Nucleus accumbens (tissue), 56 donors: ENCODE results near the gene RAB8A.

Experiments used
- DNase-seq, 56 donors: peaks; one replicate each; lab custom pipeline; 2025; lab: John Stamatoyannopoulos, UW

The RAB8A gene

GRCh38 chr19:16111160-16111908, at the start of gene RAB8A:
Gene RAB8A (plus strand): TSS chr19:16111889. CDS start chr19:16111902, 13 bp downstream.
- DNase-seq = peak; percentile 89 to 100 (median 99)

- no peak for DNase-seq
Measured at GRCh38 chr19:16061943-16062342, 49.7 kb upstream of the RAB8A start.

DNA sequence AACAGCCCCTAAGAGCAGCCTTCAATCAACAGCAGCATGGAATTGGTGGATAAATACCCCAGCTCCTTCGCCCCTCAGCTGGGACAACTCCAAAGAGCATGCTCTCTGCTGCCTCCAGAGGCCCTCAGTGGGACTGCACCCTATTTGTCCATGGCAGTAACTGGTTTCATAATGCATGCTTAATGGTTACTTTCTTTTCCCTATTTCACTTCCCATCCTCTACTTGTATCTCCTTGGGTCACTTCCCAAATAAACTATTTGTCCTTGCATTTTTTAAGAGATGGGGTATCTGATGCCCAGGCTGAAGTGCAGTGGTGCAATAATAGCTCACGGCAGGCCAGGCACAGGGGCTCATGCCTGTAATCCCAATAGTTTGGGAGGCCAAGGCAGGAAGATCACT, 48.9 kb upstream of the RAB8A start:
- peak in 8 of 56 donors; percentile 1 to 41 (median 9) for DNase-seq

DNA sequence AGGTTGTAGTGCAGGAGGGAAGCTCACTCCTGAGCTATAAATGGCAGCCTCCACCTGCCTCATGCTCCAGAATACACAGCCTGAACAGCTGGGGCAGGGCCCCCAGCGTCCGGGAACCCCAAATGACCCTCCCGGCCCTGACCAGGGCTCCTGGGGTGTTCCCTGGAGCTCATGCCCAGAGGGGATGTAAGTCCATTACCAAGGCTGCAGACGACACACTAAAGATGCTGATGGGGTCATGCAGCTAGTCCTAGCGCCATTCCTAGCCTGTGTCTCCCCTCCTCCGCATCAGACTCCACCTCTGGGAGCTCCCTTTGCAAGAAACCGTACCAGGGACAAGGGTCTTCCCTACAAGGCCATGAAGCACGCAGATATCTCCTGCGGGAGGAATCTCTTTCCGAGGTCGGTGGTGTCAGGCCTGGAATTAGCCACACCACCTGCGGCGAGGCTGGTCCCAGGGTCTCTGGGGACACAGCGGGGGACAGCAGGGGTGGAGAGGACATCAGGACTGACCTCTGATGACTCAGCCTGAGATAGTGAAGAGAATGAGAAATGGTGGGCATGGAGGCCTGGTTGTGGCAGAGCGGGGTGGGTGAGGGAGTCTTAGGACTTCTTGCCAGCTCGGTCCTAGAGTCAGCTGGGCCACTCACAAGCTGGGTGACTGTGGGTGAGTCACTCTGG, 47.3 kb upstream of the RAB8A start:
- DNase-seq = no peak

DNA sequence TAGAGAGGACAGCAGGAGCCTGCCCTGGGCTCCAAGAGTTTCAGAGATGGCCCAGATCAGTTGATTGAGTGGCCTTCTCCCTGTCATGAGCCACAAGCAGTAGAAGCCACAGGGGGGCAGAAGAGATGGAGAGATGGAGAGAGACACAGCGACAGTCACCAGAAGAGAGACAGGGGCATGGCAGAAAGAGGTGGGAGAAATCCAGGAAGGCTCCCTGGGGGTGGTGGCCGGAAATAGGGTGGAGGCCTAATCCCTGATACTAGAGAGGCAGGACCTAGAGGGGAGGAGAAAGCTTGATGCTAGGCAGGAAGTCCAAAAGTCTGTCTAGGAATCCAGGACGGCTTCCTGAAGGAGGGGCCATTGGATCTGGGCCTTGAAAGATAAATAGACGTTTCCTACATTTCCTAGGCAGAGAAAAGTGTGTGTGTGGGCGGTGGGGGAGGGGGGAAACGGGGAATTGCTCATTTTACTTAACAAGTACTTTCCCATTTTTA, 45.0 kb upstream of the RAB8A start:
- DNase-seq = no peak

DNA sequence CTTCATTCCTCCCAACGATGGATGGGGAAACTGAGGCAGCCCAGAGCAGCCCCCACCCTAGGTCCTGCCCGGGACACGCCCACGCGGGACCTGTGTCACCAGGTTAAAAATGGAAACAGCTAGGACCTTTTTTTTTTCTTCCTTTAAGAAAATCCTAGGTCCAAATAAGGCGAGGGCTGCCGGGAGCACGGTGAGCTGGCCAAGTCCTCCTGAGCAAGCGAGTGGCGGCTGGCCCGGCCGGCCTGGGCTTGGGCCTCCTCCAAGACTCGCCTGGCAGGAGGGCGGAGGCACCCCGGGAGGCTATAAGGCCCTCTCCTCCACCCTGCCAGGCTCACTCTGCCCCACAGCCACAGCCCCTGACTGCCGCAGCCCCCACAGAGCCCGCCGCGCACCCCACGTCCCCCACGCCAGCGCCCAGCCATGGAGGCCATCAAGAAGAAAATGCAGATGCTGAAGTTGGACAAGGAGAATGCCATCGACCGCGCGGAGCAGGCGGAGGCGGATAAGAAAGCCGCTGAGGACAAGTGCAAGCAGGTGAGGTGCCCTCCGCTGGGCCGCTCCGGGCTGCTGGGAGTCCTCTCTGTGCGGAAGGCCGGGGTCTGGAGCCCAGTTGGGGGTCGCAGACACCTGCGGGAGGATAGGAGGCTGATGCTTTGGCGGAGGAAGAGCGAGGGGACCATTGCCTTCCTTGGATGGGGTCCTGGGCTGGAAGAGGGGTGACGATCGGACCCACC, 44.3 kb upstream of the RAB8A start:
- DNase-seq = peak in 28 of 56 donors; percentile 5 to 72 (median 32)

GRCh38 chr19:16068696-16069259, 42.9 kb upstream of the RAB8A start:
- DNase-seq = no peak

- DNase-seq = no peak
Measured at GRCh38 chr19:16069813-16070365, 41.8 kb upstream of the RAB8A start.

DNA sequence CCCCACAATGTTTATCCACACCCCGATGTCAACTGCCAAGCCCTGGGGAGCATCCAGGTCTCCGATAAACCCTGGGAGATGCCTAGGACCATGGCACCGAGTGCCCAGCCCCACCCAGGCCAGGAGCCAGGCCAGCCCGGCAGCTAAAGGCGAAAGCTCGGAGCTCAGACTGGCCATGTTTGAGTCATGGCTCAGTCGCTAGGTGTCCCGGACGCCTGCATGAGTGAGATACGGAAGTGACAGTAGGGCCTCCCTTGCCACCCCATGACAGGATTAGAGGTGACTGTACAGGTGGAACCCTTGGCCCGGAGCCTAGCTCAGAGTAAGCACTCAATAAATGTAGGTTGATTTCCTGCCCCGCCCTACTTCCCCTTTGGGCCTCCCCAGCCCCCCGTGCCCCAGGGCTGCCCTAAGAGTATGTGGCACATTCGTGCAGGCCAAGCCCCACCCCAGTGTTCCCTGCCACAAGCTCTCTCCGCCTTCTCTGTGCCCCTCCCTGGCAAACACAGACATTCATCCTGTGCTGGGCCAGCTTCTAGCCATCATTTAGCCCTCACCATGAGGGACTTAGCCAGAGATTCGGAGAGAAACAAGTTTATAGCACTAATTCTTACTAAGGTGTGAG, 41.2 kb upstream of the RAB8A start:
- no peak for DNase-seq

DNA sequence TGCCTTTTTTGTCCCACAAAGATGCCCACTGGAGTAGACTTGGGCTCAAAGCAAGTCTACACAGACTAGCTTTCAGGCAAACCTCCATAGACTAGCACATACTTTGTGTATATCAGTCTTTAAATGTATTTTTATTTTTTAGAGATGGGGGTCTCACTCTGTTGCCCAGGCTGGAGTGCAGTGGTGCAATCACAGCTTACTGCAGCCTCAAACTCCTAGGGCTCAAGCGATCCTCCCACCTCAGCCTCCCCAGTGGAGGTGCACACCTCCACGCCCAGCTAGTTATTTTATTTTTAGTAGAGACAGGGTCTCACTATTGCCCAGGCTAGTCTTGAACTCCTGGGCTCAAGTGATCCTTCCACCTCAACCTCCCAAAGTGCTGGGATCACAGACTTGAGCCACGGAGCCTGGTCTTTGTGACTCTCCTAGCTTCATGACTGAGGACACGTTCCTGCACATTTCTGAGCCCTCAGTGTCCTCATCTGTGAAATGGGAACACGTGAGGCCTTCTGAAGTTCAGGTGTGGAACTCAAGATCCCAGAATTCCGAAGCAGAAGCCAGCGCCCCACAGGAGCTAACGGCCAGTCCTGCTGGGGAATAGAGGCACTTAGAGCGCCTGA, 40.5 kb upstream of the RAB8A start:
- DNase-seq = no peak

DNA sequence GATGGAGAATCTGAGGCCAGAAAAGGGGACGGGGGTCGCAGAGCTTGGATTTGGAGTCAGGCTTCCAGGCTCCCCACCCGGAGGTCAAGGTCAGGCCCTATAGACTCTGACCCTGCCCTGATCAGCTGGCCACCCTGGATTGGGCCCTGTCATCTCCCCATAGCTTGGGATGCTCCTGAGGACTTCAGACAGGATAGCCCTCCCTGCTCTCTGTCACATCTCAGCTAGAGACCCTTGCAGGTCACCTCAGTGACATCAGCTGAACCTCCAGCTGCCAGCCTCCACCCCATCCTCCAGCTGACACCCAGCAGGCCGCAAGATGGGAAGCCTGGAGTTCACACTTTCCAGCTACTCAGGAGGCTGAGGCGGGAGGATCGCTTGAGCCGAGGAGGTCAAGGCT, 38.2 kb upstream of the RAB8A start:
- no peak for DNase-seq

GRCh38 chr19:16073988-16074387, 37.7 kb upstream of the RAB8A start:
- DNase-seq = peak in 2 of 56 donors; percentile 5 to 6

GRCh38 chr19:16074488-16075365, 37.0 kb upstream of the RAB8A start:
- no peak for DNase-seq

GRCh38 chr19:16075430-16076153, 36.1 kb upstream of the RAB8A start:
- DNase-seq = peak in 1 of 56 donors; percentile 40

DNA sequence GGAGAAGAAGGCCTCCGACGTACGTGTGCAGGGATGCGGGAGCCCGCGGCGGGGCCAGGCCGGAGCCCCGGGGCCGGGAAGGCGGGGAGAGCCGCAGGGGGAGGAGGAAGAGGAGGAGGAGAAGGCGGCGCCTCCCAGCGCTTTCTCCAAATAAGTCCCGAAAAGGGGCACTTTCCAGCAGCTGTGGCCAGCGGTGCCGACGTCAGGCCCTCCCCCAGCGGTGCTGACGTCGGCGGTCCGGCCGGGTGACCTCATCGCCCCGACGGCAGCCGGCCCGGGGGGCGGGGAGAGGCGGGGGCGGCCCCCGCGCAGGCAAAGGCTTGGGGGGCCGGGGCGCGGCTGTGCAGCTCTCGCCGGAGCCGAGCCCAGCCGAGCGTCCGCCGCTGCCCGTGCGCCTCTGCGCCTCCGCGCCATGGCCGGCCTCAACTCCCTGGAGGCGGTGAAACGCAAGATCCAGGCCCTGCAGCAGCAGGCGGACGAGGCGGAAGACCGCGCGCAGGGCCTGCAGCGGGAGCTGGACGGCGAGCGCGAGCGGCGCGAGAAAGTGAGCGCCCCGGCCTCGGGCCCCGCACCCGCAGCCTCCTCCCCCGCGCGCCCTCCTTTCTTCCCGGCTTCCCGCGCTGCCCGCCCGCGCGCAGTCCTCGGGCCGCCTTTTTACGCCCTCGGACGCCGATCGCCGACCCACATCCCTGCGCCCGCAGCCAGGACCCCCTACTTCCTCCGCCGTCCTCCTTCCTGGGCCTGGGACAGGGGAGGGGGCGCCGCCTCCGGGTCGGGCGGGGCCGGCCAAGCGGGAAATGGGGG, 35.3 kb upstream of the RAB8A start, which contains the start of gene TPM4:
TSS of gene TPM4 (plus strand) at position 342 of the 804 bp plus-strand sequence. CDS start at position 413, 71 bp downstream.
- DNase-seq = peak in 55 of 56 donors; percentile 17 to 92 (median 74)

- peak in 43 of 56 donors; percentile 12 to 70 (median 37) for DNase-seq
Measured at GRCh38 chr19:16076958-16077611, 34.6 kb upstream of the RAB8A start.
